CD14-positive monocyte (primary cell): ENCODE results near the gene FTL. TPM values are rescaled to one million over a fixed set of nuclear protein-coding genes. Genes with fewer than 3 reads are reported as not detected.

ENCODE experiments used
- DNase-seq, 3 donors: peaks; one replicate each; pipeline ENCODE4 v3.0.0-alpha.2; 2011 to 2022
- H2AFZ ChIP-seq: 2 replicates; pipeline ENCODE4 v1.6.0; 2012; ENCODE audit warnings: mild to moderate bottlenecking, low read depth, low read length, inconsistent platforms; ENCODE audit not compliant: insufficient read depth, poor library complexity, severe bottlenecking
- H3K27ac ChIP-seq, 2 donors: 1 replicate in 1 of 2; 2 replicates in 1 of 2; pipeline ENCODE4 v1.5.1; 2012 to 2013; ENCODE audit warnings: low read length in 2 of 2, control low read depth in 1 of 2, inconsistent platforms in 1 of 2, low read depth in 1 of 2, mild to moderate bottlenecking in 1 of 2
- H3K27me3 ChIP-seq, 2 donors: one replicate each; pipeline versions ENCODE4 v1.6.0 to v1.6.1; 2011 to 2013; ENCODE audit warnings: low read length in 2 of 2; ENCODE audit not compliant: control insufficient read depth in 2 of 2, insufficient read depth in 2 of 2
- H3K36me3 ChIP-seq, 2 donors: replicated peaks in 1 of 2; 1 replicate in 1 of 2; 2 replicates in 1 of 2; pipeline versions ENCODE4 v1.5.1 to v1.6.1; 2012 to 2013; ENCODE audit warnings: low read length in 2 of 2, control low read depth in 1 of 2, inconsistent platforms in 1 of 2, mild to moderate bottlenecking in 1 of 2; ENCODE audit not compliant: insufficient read depth in 2 of 2, control insufficient read depth in 1 of 2
- H3K4me1 ChIP-seq, 2 donors: 1 replicate in 1 of 2; 2 replicates in 1 of 2; pipeline versions ENCODE4 v1.5.1 to v1.6.1; 2012 to 2013; ENCODE audit warnings: low read length in 2 of 2, control low read depth in 1 of 2, inconsistent platforms in 1 of 2, mild to moderate bottlenecking in 1 of 2, moderate library complexity in 1 of 2; ENCODE audit not compliant: insufficient read depth in 2 of 2, control insufficient read depth in 1 of 2
- H3K4me2 ChIP-seq: replicated peaks from 2 replicates; pipeline ENCODE3; 2012; ENCODE audit warnings: low read length, moderate library complexity, mild to moderate bottlenecking; ENCODE audit not compliant: poor library complexity, severe bottlenecking; ENCODE audit errors: extremely low read depth
- H3K4me3 ChIP-seq, 3 experiments: fragments of 200-600 bp in 1 of 3; sonication (generic) in 1 of 3; replicated peaks in 1 of 3; 1 replicate in 2 of 3; 2 replicates in 1 of 3; pipeline ENCODE4 v1.5.1; 2011 to 2013; ENCODE audit warnings: low read length in 3 of 3, mild to moderate bottlenecking in 3 of 3, control low read depth in 2 of 3, low read depth in 2 of 3, inconsistent platforms in 1 of 3, moderate library complexity in 1 of 3
- H3K79me2 ChIP-seq: 2 replicates; pipeline ENCODE4 v1.6.0; 2012; ENCODE audit warnings: mild to moderate bottlenecking, control low read depth, inconsistent platforms, low read length, moderate library complexity; ENCODE audit not compliant: insufficient read depth
- H3K9ac ChIP-seq: 2 replicates; pipeline ENCODE4 v1.6.0; 2017; ENCODE audit warnings: low read length, mild to moderate bottlenecking; ENCODE audit not compliant: insufficient read depth, poor library complexity, severe bottlenecking
- H3K9me3 ChIP-seq, 2 donors: replicated peaks in 1 of 2; 1 replicate in 1 of 2; 2 replicates in 1 of 2; pipeline versions ENCODE4 v1.5.1 to v1.6.1; 2012 to 2013; ENCODE audit warnings: low read length in 2 of 2, control low read depth in 1 of 2; ENCODE audit not compliant: control insufficient read depth in 1 of 2, insufficient read depth in 1 of 2
- H4K20me1 ChIP-seq: 2 replicates; pipeline ENCODE4 v1.6.0; 2012; ENCODE audit warnings: mild to moderate bottlenecking, low read length, control low read depth, moderate library complexity; ENCODE audit not compliant: insufficient read depth
- H3K27ac Mint-ChIP-seq, 7 donors: one replicate each; pipeline ENCODE4 v1.8.0; 2020; ENCODE audit warnings: mild to moderate bottlenecking in 7 of 7, mixed read lengths in 7 of 7, moderate library complexity in 6 of 7, inconsistent platforms in 2 of 7
- H3K27me3 Mint-ChIP-seq, 3 donors: one replicate each; pipeline ENCODE4 v1.8.0; 2021 to 2022; ENCODE audit warnings: low read depth in 3 of 3, mild to moderate bottlenecking in 3 of 3, mixed read lengths in 3 of 3, moderate library complexity in 3 of 3, inconsistent platforms in 1 of 3
- H3K36me3 Mint-ChIP-seq, 2 donors: one replicate each; pipeline ENCODE4 v1.8.0; 2020; ENCODE audit warnings: mixed read lengths in 2 of 2, inconsistent platforms in 1 of 2, mild to moderate bottlenecking in 1 of 2
- H3K4me1 Mint-ChIP-seq: one replicate; pipeline ENCODE4 v1.8.0; 2020; ENCODE audit warnings: mild to moderate bottlenecking, mixed read lengths
- H3K4me3 Mint-ChIP-seq, 2 donors: one replicate each; pipeline ENCODE4 v1.8.0; 2020; ENCODE audit warnings: mild to moderate bottlenecking in 2 of 2, mixed read lengths in 2 of 2, moderate library complexity in 1 of 2
- H3K9me3 Mint-ChIP-seq, 7 donors: one replicate each; pipeline ENCODE4 v1.8.0; 2020 to 2022; ENCODE audit warnings: mixed read lengths in 7 of 7, mild to moderate bottlenecking in 6 of 7, moderate library complexity in 6 of 7, inconsistent platforms in 2 of 7
- CTCF ChIP-seq: fragments of 200-600 bp; IDR thresholded peaks from one replicate; pipeline ENCODE4 v1.8.0; 2022; ENCODE audit warnings: antibody characterized with exemption, mild to moderate bottlenecking
- WGBS: methylation state at CpG from one replicate; pipeline ENCODE4 v1.1.5; 2013; ENCODE audit warnings: missing lambda C conversion rate; ENCODE audit not compliant: insufficient coverage; 5-methylcytosine and 5-hydroxymethylcytosine counted together
- intact Hi-C, 2 donors: fragments of 100-400 bp; cut with micrococcal nuclease; formaldehyde crosslinking; loops; one replicate each; pipeline versions ENCODE4 v1.15.0 to v1.15.1; 2023
- polyA plus RNA-seq, 3 donors: library from polyadenylated mRNA; depleted of rRNA in 1 of 3; unstranded in 2 of 3; stranded (reverse) in 1 of 3; fragments of 300-500 nt in 2 of 3; fragments of >200 nt in 1 of 3; fragmentation: Illumina TruSeq in 2 of 3; gene quantifications; 1 replicate in 2 of 3; 2 replicates in 1 of 3; pipeline ENCODE4 v1.2.3, GENCODE V29; 2012 to 2021

The FTL gene
- polyA plus RNA-seq, 3 donors: 4,468 to 26,681 (median 23,650) TPM

- no peaks in the 10 kb centered on the region for H3K36me3 ChIP-seq
- no peaks in the 10 kb centered on the region for H3K79me2 ChIP-seq
- no peak overlapping the region for H3K4me3 Mint-ChIP-seq
- intact Hi-C loops: no loop called here
- H3K4me3 ChIP-seq: no peak overlapping the region
- H3K9me3 Mint-ChIP-seq: peaks cover 14 to 37% (median 28%) of the 10 kb centered on the region in 7 donors
- H3K9me3 ChIP-seq: peaks cover 16 to 34% of the 10 kb centered on the region in 2 donors
- no peaks in the 10 kb centered on the region for H4K20me1 ChIP-seq
- peaks cover 0 to 5% (median 5%) of the 10 kb centered on the region in 3 donors for H3K27me3 Mint-ChIP-seq
- no peaks in the 10 kb centered on the region for H3K36me3 Mint-ChIP-seq
- H3K27ac Mint-ChIP-seq: peak overlapping the region in 1 of 7 donors; percentile 74
- no peak for TF ChIP-seq CTCF
- WGBS: 89% methylated on average over 2 of the region's 2 CpGs
- H3K4me2 ChIP-seq: no peak overlapping the region
- no peaks in the 10 kb centered on the region for H3K27me3 ChIP-seq
- no peaks in the 10 kb centered on the region for H3K4me1 ChIP-seq
- DNase-seq: no peak
- no peak overlapping the region for H3K27ac ChIP-seq
- peaks cover 4% of the 10 kb centered on the region for H3K4me1 Mint-ChIP-seq
- H2AFZ ChIP-seq: no peak overlapping the region
- no peak overlapping the region for H3K9ac ChIP-seq
Measured at GRCh38 chr19:48945817-48946216, 19.3 kb upstream of the FTL start.

DNA sequence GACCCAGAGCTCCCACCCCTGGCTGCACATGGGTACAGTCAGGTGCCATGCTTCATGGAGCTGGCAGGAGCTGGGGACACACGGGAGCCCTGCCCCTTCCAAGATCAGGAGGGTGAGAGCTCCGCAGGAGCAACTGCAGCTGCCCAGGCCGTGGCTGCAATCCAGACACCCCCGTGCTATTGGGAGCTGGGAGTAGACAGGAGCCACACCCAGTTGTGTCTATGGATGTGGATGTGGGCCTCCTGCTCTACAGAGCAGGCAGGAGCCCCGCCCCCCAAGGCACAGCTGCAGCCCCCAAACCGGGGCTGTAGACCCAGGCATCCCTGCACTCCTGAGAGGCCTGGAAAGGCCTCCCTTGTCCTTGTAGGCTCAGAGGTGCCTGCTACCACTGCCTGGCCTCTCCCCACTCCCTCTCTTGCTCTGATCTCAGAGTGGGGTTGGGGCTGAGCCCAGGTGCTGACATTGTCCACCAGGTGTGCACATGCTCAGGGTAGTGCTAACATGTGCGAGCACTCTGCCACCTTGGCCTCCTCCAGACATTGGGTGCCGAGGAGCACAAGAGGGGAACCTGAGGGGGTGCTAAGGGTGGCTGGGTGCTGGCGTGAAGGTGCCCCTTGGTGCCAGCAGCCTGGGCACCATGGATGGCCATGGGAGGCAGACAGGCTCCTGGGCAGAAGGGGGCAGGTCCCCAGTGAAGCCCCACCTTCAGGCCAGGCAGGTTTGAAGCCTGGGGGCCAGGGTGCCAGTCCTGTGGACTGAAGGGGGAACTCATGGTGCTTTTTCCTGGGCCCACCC is 18.4 kb upstream of the FTL start:
- H2AFZ ChIP-seq: no peak overlapping the region
- no peaks in the 10 kb centered on the region for H3K36me3 Mint-ChIP-seq
- no peak overlapping the region for H3K4me2 ChIP-seq
- intact Hi-C loops: no loop called here
- TF ChIP-seq CTCF: no peak
- no peak overlapping the region for H3K4me3 ChIP-seq
- no peaks in the 10 kb centered on the region for H3K27me3 ChIP-seq
- no peak for DNase-seq
- H3K9me3 ChIP-seq: peaks cover 12 to 27% of the 10 kb centered on the region in 2 donors
- H3K9me3 Mint-ChIP-seq: peaks cover 14 to 30% (median 22%) of the 10 kb centered on the region in 7 donors
- 100% methylated on average over 5 of the region's 9 CpGs for WGBS
- no peaks in the 10 kb centered on the region for H3K36me3 ChIP-seq
- no peak overlapping the region for H3K9ac ChIP-seq
- no peak overlapping the region for H3K4me3 Mint-ChIP-seq
- no peaks in the 10 kb centered on the region for H3K79me2 ChIP-seq
- H3K4me1 ChIP-seq: no peaks in the 10 kb centered on the region
- no peaks in the 10 kb centered on the region for H4K20me1 ChIP-seq
- no peak overlapping the region for H3K27ac ChIP-seq
- H3K27me3 Mint-ChIP-seq: peaks cover 0 to 5% (median 5%) of the 10 kb centered on the region in 3 donors
- peaks cover 4% of the 10 kb centered on the region for H3K4me1 Mint-ChIP-seq
- no peak overlapping the region for H3K27ac Mint-ChIP-seq
